Left ventricle myocardium inferior (tissue), 1 donor: ENCODE results near the gene IFRD2. TPM values are rescaled to one million over a fixed set of nuclear protein-coding genes. Genes with fewer than 3 reads are reported as not detected.

ENCODE experiments used
- DNase-seq: peaks from one replicate; pipeline ENCODE4 v3.0.0-alpha.2; 2020
- H3K27ac ChIP-seq: fragments of 200-600 bp; replicated peaks from 2 replicates; pipeline ENCODE4 v1.8.0; 2021
- H3K27me3 ChIP-seq: fragments of 200-600 bp; 2 replicates; pipeline ENCODE4 v1.8.0; 2021; ENCODE audit warnings: low read depth
- H3K36me3 ChIP-seq: fragments of 200-600 bp; 2 replicates; pipeline ENCODE4 v1.8.0; 2021
- H3K4me1 ChIP-seq: fragments of 200-600 bp; 2 replicates; pipeline ENCODE4 v1.8.0; 2021
- H3K4me3 ChIP-seq: fragments of 200-600 bp; 2 replicates; pipeline ENCODE4 v1.8.0; 2021; ENCODE audit warnings: mild to moderate bottlenecking, moderate library complexity
- H3K9me3 ChIP-seq: fragments of 200-600 bp; replicated peaks from 2 replicates; pipeline ENCODE4 v1.8.0; 2021
- intact Hi-C: fragments of 100-400 bp; cut with micrococcal nuclease; formaldehyde crosslinking; loops from one replicate; pipeline ENCODE4 v1.11.0; 2022
- long read RNA-seq: library from polyadenylated mRNA; unstranded; transcript quantifications from one replicate; pipeline ENCODE4 v2.0.0, GENCODE V29; 2021
- total RNA-seq: library from RNA; stranded (reverse); fragmentation: NEBNext Ultra II Directional; extraction: Animal tissue kit (Norgen Biotek cat#: 25700); gene quantifications from one replicate; pipeline ENCODE4 v1.2.1, GENCODE V29; 2021
- TF ChIP-seq, protein P1 (sequence below): fragments of 200-600 bp; IDR thresholded peaks from 2 replicates; pipeline ENCODE4 v1.8.0; 2021; ENCODE audit warnings: antibody characterized with exemption, mild to moderate bottlenecking, borderline replicate concordance
- donor health status: DM: no; HTN: yes; CAD: no; lungs with severe emphysema.

Gene IFRD2, protein sequence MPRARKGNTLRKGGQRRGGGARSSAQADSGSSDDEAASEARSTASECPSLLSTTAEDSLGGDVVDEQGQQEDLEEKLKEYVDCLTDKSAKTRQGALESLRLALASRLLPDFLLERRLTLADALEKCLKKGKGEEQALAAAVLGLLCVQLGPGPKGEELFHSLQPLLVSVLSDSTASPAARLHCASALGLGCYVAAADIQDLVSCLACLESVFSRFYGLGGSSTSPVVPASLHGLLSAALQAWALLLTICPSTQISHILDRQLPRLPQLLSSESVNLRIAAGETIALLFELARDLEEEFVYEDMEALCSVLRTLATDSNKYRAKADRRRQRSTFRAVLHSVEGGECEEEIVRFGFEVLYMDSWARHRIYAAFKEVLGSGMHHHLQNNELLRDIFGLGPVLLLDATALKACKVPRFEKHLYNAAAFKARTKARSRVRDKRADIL
- total RNA-seq = 54.9 TPM
- long read RNA-seq, transcript IFRD2-202 (12 exons, 2,109 nt) = major isoform, 201 of 251 reads
- long read RNA-seq, partial matches to known transcripts = 24 of 251 reads
- long read RNA-seq, other reads (novel, unspliced or antisense) = 25 of 251 reads

DNA sequence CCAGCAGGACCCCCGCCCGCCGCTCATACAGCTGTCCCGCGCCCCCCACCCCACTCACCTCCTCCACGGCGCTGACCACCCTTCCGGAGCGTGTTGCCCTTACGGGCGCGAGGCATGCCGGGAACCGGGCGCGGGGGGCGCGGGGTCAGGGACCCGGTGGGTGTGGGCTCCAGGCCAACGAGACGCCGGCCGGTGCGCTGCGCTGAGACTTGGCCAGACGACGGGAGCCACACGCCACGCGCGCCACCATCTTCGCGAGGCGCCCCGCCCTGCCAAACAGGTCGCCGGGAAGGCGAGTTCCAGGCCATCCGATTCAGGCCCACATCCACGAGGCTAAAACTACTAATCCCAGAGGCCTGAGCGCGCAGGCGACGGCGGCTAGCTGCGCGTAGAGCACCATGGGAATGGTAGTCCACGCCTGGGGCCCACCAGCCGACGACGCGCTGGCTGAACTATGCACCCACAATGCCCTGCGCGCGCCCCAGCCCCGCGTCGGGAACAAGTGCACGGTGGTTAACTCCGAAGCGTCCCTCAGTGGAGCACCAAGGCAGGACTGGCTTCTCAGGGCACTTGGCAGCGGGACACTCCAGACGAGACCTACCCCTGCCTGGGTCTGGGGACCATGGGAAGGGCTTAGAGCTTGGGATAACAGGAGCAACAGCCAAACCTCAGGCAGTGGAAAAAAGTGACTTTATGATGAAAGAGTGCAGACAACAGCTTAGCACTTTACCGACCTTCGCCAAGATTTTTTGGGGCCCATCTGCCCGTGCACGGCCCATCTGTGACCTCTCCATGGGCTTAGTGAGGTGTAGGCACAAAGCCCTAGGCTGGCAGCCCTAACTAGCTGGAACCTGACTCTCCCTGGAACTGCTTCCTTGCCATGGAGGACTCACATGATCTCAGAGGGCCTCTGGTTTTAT is at the start of gene IFRD2:
TSS of gene IFRD2 (minus strand) at position 271 of the 920 bp plus-strand sequence. CDS start at position 116, 155 bp downstream.
- Histone ChIP-seq H3K4me1 (peaks cover 40% of the 10 kb centered on the region), H3K4me3 (peak within 1 kb of the TSS; percentile 95), H3K27ac (peak within 1 kb of the TSS; percentile 93), H3K36me3 (peaks cover 29% of the 10 kb centered on the region), H3K9me3 (no peaks in the 10 kb centered on the region), H3K27me3 (no peaks in the 10 kb centered on the region)
- TF ChIP-seq, protein P1, sequence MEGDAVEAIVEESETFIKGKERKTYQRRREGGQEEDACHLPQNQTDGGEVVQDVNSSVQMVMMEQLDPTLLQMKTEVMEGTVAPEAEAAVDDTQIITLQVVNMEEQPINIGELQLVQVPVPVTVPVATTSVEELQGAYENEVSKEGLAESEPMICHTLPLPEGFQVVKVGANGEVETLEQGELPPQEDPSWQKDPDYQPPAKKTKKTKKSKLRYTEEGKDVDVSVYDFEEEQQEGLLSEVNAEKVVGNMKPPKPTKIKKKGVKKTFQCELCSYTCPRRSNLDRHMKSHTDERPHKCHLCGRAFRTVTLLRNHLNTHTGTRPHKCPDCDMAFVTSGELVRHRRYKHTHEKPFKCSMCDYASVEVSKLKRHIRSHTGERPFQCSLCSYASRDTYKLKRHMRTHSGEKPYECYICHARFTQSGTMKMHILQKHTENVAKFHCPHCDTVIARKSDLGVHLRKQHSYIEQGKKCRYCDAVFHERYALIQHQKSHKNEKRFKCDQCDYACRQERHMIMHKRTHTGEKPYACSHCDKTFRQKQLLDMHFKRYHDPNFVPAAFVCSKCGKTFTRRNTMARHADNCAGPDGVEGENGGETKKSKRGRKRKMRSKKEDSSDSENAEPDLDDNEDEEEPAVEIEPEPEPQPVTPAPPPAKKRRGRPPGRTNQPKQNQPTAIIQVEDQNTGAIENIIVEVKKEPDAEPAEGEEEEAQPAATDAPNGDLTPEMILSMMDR = no peak
- intact Hi-C loops = no loop called here
- peak; percentile 97 for DNase-seq

DNA sequence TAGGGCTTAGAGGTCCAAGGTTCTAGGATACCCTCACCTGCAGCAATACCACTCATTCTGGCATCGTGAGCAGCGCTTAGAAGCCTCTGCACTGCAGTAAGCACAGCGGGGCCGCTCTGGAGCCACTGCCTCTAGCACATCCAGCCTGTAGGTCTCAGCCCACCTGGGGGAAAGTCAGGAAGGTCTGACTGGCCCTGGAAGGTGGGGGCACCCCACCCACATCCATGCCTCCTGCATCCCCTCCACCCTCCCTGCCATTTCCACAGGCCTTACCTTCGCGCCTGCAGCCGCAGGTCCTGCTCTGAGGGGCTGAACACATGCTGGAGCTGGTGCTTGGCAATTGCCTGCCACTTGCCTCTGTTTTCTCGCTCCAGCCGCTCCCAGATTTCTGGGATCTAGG is 49.3 kb upstream of the IFRD2 start:
- Histone ChIP-seq H3K4me1 (peaks cover 60% of the 10 kb centered on the region), H3K27ac (peak overlapping the region; percentile 95)
- intact Hi-C loops = no loop called here

DNA sequence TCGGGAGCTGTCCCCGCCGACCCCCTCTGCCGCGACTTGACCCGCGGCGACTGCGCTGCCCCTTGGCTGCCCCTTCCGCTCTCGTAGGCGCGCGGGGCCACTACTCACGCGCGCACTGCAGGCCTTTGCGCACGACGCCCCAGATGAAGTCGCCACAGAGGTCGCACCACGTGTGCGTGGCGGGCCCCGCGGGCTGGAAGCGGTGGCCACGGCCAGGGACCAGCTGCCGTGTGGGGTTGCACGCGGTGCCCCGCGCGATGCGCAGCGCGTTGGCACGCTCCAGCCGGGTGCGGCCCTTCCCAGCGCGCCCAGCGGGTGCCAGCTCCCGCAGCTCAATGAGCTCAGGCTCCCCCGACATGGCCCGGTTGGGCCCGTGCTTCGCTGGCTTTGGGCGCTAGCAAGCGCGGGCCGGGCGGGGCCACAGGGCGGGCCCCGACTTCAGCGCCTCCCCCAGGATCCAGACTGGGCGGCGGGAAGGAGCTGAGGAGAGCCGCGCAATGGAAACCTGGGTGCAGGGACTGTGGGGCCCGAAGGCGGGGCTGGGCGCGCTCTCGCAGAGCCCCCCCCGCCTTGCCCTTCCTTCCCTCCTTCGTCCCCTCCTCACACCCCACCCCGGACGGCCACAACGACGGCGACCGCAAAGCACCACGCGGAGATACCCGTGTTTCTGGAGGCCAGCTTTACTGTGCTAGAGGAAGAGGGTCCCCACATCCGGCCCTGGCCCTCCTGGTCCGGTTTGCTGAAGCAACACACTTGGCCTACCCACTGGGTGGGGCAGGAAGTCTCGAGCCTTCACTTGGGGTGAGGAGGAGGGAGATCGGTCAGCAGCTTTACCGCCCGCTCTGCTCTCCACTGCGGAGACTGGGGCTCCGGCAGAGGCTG is 48.5 kb upstream of the IFRD2 start, which contains the start of gene RASSF1:
TSS of gene RASSF1 (minus strand) at position 389 of the 882 bp plus-strand sequence. CDS start at position 358, 31 bp downstream.
- Histone ChIP-seq H3K27me3 (peaks cover 15% of the 10 kb centered on the region), H3K27ac (peak within 1 kb of the TSS; percentile 95), H3K9me3 (no peaks in the 10 kb centered on the region), H3K36me3 (no peaks in the 10 kb centered on the region), H3K4me1 (peaks cover 64% of the 10 kb centered on the region), H3K4me3 (peak within 1 kb of the TSS; percentile 97)
- TF ChIP-seq, protein P1 = no peak
- peak; percentile 82 for DNase-seq
- intact Hi-C loops = no loop called here

More for the DNA sequence above, 49.3 kb upstream of the IFRD2 start:
- Histone ChIP-seq H3K36me3 (no peaks in the 10 kb centered on the region), H3K27me3 (peaks cover 15% of the 10 kb centered on the region), H3K4me3 (peak overlapping the region; percentile 97), H3K9me3 (no peaks in the 10 kb centered on the region)
- DNase-seq = no peak
- TF ChIP-seq, protein P1 = no peak

DNA sequence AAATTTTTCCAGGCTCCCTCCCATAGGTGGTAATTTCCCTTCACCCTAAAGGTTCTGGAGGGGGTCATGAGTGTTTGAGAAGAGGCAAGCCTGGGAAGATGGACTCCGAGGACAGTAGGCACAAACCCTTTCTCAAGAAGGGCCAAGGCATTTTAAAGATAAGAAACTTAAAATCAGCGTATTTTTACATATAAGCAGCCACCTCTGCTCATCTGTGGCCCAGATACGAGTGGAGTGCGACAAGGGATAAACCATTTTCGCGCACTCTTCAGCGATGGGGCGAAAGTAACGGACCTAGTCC is 47.9 kb upstream of the IFRD2 start:
- TF ChIP-seq, protein P1 = no peak

More for the DNA sequence above, 47.9 kb upstream of the IFRD2 start:
- H3K27ac ChIP-seq = peak overlapping the region; percentile 95
- DNase-seq = no peak
- no peaks in the 10 kb centered on the region for H3K36me3 ChIP-seq
- no peaks in the 10 kb centered on the region for H3K9me3 ChIP-seq
- H3K4me1 ChIP-seq = peaks cover 64% of the 10 kb centered on the region
- intact Hi-C loops = no loop called here
- H3K4me3 ChIP-seq = peak overlapping the region; percentile 97
- peaks cover 15% of the 10 kb centered on the region for H3K27me3 ChIP-seq
